HPDE6-E6E7 (cell line): ENCODE measurements around the gene RBMY1D.
"Not testable (repeated sequence)": the region's sequence is repeated elsewhere in the genome, so short reads cannot be mapped to it uniquely, and the experiment has no call there.

Experiments used
- DNase-seq: peaks from one replicate; pipeline ENCODE4 v3.0.0; 2011; ENCODE audit warnings: missing footprints; ENCODE audit errors: extremely low spot score

RBMY1D gene

GRCh38 chrY:21894426-21894825 lies at the start of gene RBMY1D:
TSS of gene RBMY1D (minus strand) at chrY:21894526. CDS start at chrY:21892513, 2,013 bp downstream.
- not testable (repeated sequence) for DNase-seq

- not testable (repeated sequence) for DNase-seq
Observed at GRCh38 chrY:21917932-21918331, 23.6 kb upstream of the RBMY1D start, which contains the start of gene RBMY1E. TSS of gene RBMY1E (minus strand) at chrY:21918032. CDS start at chrY:21916054, 1,978 bp downstream.

GRCh38 chrY:21869407-21870076 lies 24.8 kb downstream of the RBMY1D start:
- not testable (repeated sequence) for DNase-seq

GRCh38 chrY:21845481-21845880 lies 48.8 kb downstream of the RBMY1D start:
- no peak for DNase-seq

- DNase-seq = no peak
Observed at GRCh38 chrY:21842090-21842489, 52.2 kb downstream of the RBMY1D start.

- no peak for DNase-seq
Observed at GRCh38 chrY:21839489-21839888, 54.8 kb downstream of the RBMY1D start.

GRCh38 chrY:21836343-21836742 lies 58.0 kb downstream of the RBMY1D start:
- no peak for DNase-seq

- DNase-seq = no peak
Observed at GRCh38 chrY:21835052-21835451, 59.3 kb downstream of the RBMY1D start.
